ENCODE results near the gene PSME4. TPM values are rescaled to one million over a fixed set of nuclear protein-coding genes. Genes with fewer than 3 reads are reported as not detected.

Gene PSME4
- total RNA-seq, 4 donors from 2014 or later: 23.8 to 51.2 (median 34.2) TPM

- H3K4me1 ChIP-seq: peaks cover 0 to 5% (median 0%) of the 10 kb centered on the region in 4 donors
- no peaks in the 10 kb centered on the region for H3K27me3 ChIP-seq
- H3K27ac ChIP-seq: no peak overlapping the region
- H3K4me3 ChIP-seq: no peak overlapping the region
- DNase-seq: no peak
- no peaks in the 10 kb centered on the region for H3K9me3 ChIP-seq
- peaks cover 0 to 45% (median 0%) of the 10 kb centered on the region in 3 donors for H3K36me3 ChIP-seq
- TF ChIP-seq POLR2A (IDR thresholded peaks at IDR 0.05): no peak
- TF ChIP-seq CTCF (IDR thresholded peaks at IDR 0.05): no peak
These were observed 151.8 kb downstream of the PSME4 start for GRCh38 chr2:53818854-53819435.

Small RNAs within 50 kb of the gene (small RNA-seq; reads per million reads assigned to genes)
- 0 reads per million in 2 donors for gene MIR3682

Other genes starting within 250 kb of the PSME4 start
- gene CHAC2, start 203.2 kb downstream of the PSME4 start, total RNA-seq: 1 to 10 TPM in 3 of 4 donors, not detected in 1; 1.9 to 3.2 (median 2.9) TPM
- gene ASB3, start 184.0 kb downstream of the PSME4 start, total RNA-seq: 10 to 100 TPM; 11.7 to 30.5 (median 18.3) TPM
- 10 to 100 TPM; 28.1 to 69.3 (median 55.4) TPM for gene ERLEC1, start 183.9 kb downstream of the PSME4 start, total RNA-seq
- 10 to 100 TPM in 1 of 4 donors, 1 to 10 TPM in 3; 2.5 to 25.6 (median 4.6) TPM for gene GPR75, start 111.0 kb downstream of the PSME4 start, total RNA-seq
- gene ACYP2, start 144.6 kb upstream of the PSME4 start, total RNA-seq: 10 to 100 TPM in 2 of 4 donors, 1 to 10 TPM in 2; 8.4 to 14.0 (median 9.8) TPM

Data from Peyer's patch (tissue), 4 donors.